AG10803 (cell line): Measurements from ENCODE around the gene S100A1.

ENCODE experiments used
- DNase-seq: peaks from one replicate; pipeline ENCODE4 v3.0.0; 2010; ENCODE audit warnings: low read depth
- H3K4me3 ChIP-seq: 2 replicates; pipeline ENCODE4 v1.5.1; 2011; ENCODE audit warnings: mild to moderate bottlenecking, low read length, control low read depth
- CTCF ChIP-seq: conservative IDR thresholded peaks from 2 replicates; pipeline ENCODE4 v1.5.1; 2011; ENCODE audit warnings: mild to moderate bottlenecking, low read length, control low read depth, inconsistent platforms

Gene S100A1

GRCh38 chr1:153652805-153653500 is 24.7 kb downstream of the S100A1 start:
- peak; percentile 63 for DNase-seq
- no peak overlapping the region for H3K4me3 ChIP-seq
- TF ChIP-seq CTCF = no peak

- TF ChIP-seq CTCF = no peak
- H3K4me3 ChIP-seq = no peak overlapping the region
- no peak for DNase-seq
Measured at GRCh38 chr1:153655333-153655732, 27.1 kb downstream of the S100A1 start.

GRCh38 chr1:153658400-153659174 is 30.4 kb downstream of the S100A1 start, which contains the start of gene SNAPIN:
Gene SNAPIN (plus strand): TSS chr1:153658703. CDS start chr1:153658744, 41 bp downstream.
- DNase-seq = peak; percentile 85
- TF ChIP-seq CTCF = no peak; the same call in 1 of the 2 replicates
- peak within 1 kb of the TSS; percentile 89 for H3K4me3 ChIP-seq

- no peak for TF ChIP-seq CTCF
- no peak for DNase-seq
- H3K4me3 ChIP-seq = peak overlapping the region; percentile 89
Measured at GRCh38 chr1:153659175-153659534, 30.9 kb downstream of the S100A1 start.

GRCh38 chr1:153659656-153660055 is 31.4 kb downstream of the S100A1 start:
- peak overlapping the region; percentile 89 for H3K4me3 ChIP-seq
- no peak for TF ChIP-seq CTCF
- no peak for DNase-seq

GRCh38 chr1:153661111-153661708 is 33.0 kb downstream of the S100A1 start:
- H3K4me3 ChIP-seq = no peak overlapping the region
- no peak for TF ChIP-seq CTCF
- DNase-seq = peak; percentile 28
